Tracheal epithelial cell (primary cell): ENCODE data around the gene MMP8. TPM values are rescaled to one million over a fixed set of nuclear protein-coding genes. Genes with fewer than 3 reads are reported as not detected.

Experiments used
- total RNA-seq: library from RNA; depleted of rRNA; stranded (reverse); fragments of >200 nt; gene quantifications from 2 replicates; pipeline ENCODE4 v1.2.1, GENCODE V29; 2014

Gene MMP8, protein sequence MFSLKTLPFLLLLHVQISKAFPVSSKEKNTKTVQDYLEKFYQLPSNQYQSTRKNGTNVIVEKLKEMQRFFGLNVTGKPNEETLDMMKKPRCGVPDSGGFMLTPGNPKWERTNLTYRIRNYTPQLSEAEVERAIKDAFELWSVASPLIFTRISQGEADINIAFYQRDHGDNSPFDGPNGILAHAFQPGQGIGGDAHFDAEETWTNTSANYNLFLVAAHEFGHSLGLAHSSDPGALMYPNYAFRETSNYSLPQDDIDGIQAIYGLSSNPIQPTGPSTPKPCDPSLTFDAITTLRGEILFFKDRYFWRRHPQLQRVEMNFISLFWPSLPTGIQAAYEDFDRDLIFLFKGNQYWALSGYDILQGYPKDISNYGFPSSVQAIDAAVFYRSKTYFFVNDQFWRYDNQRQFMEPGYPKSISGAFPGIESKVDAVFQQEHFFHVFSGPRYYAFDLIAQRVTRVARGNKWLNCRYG
- total RNA-seq, result 0.24 TPM in 1 of 2 replicates, not detected in the other

DNA sequence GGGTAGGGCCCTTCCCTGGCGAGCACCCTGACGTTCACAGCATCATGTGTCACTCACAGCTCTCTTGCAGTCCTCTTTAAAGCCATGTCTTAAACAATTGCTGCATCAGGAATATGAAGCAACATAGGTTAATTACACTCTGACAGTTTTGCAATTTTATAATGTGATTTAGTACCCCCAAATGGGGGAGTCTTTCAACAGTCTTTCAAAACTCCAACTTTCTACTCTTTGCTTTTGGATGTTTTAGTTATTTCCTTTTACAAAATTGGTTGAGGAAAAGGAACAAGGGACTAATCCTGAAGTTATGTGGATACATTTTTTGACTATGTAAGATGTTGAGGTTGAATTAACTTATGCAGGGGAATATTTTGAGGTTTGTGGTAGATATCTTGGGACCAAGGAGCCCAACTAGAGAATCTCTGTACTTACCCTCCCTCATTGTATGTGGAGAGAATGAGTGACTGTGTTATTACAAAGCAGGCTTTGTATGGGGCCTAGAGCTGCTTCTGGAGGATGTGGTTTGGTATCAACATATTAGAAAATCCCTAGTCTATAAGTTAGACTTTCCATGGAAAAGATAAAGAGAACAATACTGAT is at the start of gene MMP8:
MMP8 (minus strand) TSS at position 51 of the 597 bp plus-strand sequence. CDS start 99 bp downstream, outside the sequence.

DNA sequence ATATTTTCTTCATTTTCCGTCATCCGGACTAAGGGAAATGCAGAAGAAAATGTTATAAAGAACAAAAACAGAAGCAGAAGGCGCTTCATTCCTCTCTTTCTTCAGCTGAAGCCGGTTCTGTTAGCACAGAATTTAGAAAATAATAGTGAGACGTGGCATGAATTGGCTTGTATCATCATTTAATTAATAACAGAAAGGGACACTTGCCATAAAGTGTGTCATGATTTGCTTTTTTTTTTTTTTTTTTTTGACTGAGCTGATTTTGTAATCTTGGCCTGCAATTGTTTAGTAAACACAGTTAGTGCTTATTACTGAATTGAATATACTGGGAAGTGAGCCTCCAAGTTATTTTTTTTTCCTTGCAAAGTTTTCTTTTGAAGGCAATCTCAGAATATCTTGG is 19.1 kb downstream of the MMP8 start, which contains the start of gene MMP27:
MMP27 (minus strand) TSS at position 144 of the 400 bp plus-strand sequence; CDS start at position 89, 55 bp downstream.

Other genes with a start within 250 kb of the MMP8 start
- 1.3 and 549 TPM in 2 replicates for gene MMP7, start 194.2 kb downstream of the MMP8 start, total RNA-seq
- not detected in 2 replicates for gene MMP20, start 99.6 kb downstream of the MMP8 start, total RNA-seq
- gene MMP27, start 19.2 kb downstream of the MMP8 start, total RNA-seq, result not detected in 2 replicates
- 2.3 and 7.7 TPM in 2 replicates for gene MMP10, start 55.7 kb upstream of the MMP8 start, total RNA-seq
- gene MMP1, start 73.2 kb upstream of the MMP8 start, total RNA-seq, result 29.4 and 97.4 TPM in 2 replicates
- gene MMP3, start 118.7 kb upstream of the MMP8 start, total RNA-seq, result 1.2 TPM in 1 of 2 replicates, not detected in the other
- gene MMP12, start 150.0 kb upstream of the MMP8 start, total RNA-seq, result not detected in 2 replicates
- not detected in 2 replicates for gene MMP13, start 230.8 kb upstream of the MMP8 start, total RNA-seq